Cardiac fibroblast (primary cell): Measurements from ENCODE around the gene FOXN3.
"Not testable (repeated sequence)": the region's sequence is repeated elsewhere in the genome, so short reads cannot be mapped to it uniquely, and the experiment has no call there.

Source experiments
- DNase-seq, 2 donors: peaks; one replicate each; pipeline versions ENCODE4 v3.0.0 to v3.0.0-alpha.2; 2010; ENCODE audit warnings: low read depth in 2 of 2
- H3K4me3 ChIP-seq, 2 donors: replicated peaks in 1 of 2; 1 replicate in 1 of 2; 2 replicates in 1 of 2; pipeline ENCODE4 v1.5.1; 2011; ENCODE audit warnings: low read depth in 2 of 2, low read length in 2 of 2, mild to moderate bottlenecking in 2 of 2, moderate library complexity in 1 of 2
- CTCF ChIP-seq: IDR thresholded peaks from one replicate; pipeline ENCODE4 v1.5.1; 2011; ENCODE audit warnings: low read depth, mild to moderate bottlenecking, low read length, inconsistent platforms

FOXN3 gene

GRCh38 chr14:89117012-89117411 is 300.0 kb downstream of the FOXN3 start:
- no peak for TF ChIP-seq CTCF
- H3K4me3 ChIP-seq, result no peak overlapping the region
- no peak for DNase-seq

- no peak overlapping the region for H3K4me3 ChIP-seq
Observed at GRCh38 chr14:89114109-89114508, 302.9 kb downstream of the FOXN3 start.

GRCh38 chr14:89112720-89113119 is 304.3 kb downstream of the FOXN3 start:
- DNase-seq, result no peak
- H3K4me3 ChIP-seq, result no peak overlapping the region
- no peak for TF ChIP-seq CTCF

More at GRCh38 chr14:89114109-89114508, 302.9 kb downstream of the FOXN3 start:
- no peak for DNase-seq
- TF ChIP-seq CTCF, result no peak

GRCh38 chr14:89111766-89112543 is 305.1 kb downstream of the FOXN3 start:
- not testable (repeated sequence) for DNase-seq

GRCh38 chr14:89111232-89111631 is 305.8 kb downstream of the FOXN3 start:
- DNase-seq, H3K4me3 ChIP-seq: not testable (repeated sequence)

More at GRCh38 chr14:89111766-89112543, 305.1 kb downstream of the FOXN3 start:
- not testable (repeated sequence) for H3K4me3 ChIP-seq

- no peak for TF ChIP-seq CTCF
- no peak for DNase-seq
- H3K4me3 ChIP-seq, result no peak overlapping the region
Observed at GRCh38 chr14:89110110-89110509, 306.9 kb downstream of the FOXN3 start.

GRCh38 chr14:89108608-89109007 is 308.4 kb downstream of the FOXN3 start:
- TF ChIP-seq CTCF, result no peak
- DNase-seq, result no peak
- no peak overlapping the region for H3K4me3 ChIP-seq

- no peak overlapping the region for H3K4me3 ChIP-seq
- no peak for DNase-seq
- no peak for TF ChIP-seq CTCF
Observed at GRCh38 chr14:89107626-89108025, 309.4 kb downstream of the FOXN3 start.
